Stimulated activated CD8-positive, alpha-beta memory T cell treated with anti-CD3 and anti-CD28 coated beads, Interleukin-12 subunit alpha, Interleukin-12 subunit beta, amount 100 ng/mL, for 4 hours (primary cell): ENCODE results near the gene KLRG1.
A peak's percentile ranks its signal among the peaks of the same experiment; 100 is the strongest.

Experiments used
- DNase-seq: peaks from one replicate; pipeline ENCODE4 v3.0.0-alpha.2; 2020; ENCODE audit warnings: low read depth

KLRG1 gene

DNA sequence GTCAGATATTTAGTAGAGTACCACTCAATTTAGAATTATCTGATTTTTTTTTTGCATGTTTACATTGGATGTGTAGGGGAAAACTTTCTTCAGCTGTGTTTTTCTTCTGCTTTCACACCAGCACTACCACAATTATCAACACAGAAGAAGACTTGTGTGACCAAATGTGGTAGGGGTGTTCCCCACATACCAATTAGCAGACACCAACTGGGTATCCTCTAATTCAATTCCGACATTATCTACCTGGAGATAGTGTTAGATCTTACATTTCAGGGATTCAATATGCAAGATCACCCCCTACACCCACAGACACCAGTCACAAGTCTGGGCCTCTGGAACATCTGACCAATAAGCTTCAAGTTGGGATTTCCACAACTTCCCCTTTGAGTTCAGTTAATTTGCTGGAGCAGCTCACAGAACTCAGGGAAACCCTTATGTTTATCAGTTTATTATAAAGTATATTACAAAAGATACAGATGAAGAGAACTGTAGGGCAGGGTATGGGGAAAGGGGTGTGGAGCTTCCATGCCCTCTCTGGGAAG lies 4.1 kb upstream of the KLRG1 start:
- DNase-seq = no peak

DNA sequence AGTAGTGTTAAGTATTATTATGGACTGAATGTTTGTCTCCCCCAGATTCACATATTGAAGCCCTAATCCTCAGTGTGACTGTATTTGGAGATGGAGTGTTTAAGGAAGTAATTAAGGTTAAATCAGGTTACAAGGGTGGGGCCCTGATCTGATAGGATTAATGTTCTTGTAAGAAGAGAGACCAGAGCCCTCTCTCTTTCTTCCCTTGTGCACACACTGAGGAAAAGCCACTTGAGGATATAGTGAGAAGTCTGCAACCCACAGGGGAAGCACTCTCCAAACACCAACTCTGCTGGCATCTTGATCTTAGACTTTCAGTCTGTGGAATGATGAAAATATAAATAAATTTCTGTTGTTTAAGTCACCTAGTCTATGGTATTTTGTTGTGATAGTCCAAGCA lies 2.2 kb upstream of the KLRG1 start:
- no peak for DNase-seq

DNA sequence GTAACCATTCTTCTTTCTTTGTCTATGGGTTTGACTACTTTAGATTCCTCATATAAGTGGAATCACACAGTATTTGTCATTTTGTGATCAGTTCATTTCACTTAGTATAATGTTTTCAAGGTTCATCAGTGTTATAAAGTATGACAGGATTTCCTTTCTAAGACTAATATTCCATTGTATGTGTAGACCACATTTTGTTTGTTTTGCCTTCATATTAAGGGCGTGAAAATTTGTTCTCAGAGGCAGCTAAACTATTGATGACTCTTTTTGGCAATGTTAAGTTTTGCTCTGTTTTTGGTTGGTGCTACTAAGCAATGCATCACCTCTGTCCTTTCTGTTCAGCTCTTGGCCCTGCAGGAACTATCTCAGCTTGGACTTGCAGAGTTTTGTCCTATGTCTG lies 1.7 kb upstream of the KLRG1 start:
- DNase-seq = no peak

DNA sequence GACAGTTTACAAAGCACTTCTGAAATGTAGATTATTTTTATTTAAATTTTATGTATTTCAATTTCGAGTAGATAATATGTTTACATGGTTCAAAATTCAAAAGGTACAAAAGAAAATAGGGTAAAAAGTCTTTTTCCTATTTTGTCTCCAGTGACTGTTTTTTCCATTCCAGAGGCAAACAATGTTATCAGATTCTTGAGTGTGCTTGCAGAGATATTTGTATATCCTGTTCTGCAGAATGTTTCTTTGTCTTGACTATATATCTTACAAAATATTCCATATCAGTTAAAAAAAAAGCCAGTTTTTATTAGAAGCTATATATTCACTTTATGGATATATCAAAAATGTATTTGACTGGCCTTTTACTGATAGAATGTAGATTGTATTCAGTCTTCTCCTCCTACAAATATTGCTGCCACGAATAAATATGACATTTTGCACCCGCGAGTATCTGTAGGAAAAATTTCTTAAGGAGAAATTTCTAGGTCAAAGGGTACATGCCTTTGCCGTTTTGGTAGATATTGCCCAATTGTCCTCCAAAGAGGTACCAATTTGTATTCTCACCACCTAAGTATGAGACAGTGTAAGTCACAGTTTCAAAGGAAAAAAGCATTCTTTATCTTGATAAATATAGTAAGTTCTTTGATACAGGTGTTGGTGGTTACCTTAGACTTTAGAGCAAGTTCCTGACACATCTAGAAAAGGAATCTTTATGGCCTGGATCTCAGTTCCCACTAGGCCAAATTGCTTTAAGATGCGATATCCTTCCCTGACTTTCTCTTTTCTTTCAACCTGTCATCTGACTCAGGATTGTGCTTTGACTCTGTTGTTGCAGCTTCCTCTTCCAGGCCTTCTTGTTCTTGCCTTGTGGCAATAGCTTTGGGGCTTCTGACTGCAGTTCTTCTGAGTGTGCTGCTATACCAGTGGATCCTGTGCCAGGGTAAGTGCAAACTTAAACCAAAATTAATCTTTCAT lies 2.3 kb downstream of the KLRG1 start:
- no peak for DNase-seq

DNA sequence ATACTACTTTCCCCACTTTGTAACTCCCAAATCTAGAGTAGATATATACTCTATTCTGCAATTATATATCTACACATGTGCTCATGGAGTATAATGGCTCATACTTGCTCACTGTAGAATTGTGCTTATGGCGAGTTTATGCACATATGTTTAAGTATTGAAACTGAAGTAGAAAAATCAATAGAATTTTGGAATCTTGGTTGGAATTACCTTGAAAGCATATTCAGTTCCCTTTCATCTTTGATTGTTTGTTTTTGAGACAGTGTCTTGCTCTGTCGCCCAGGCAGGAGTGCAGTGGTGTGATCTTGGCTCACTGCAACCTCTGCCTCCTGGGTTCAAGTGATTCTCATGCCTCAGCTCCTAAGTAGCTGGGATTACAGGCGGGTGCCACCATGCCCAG lies 4.5 kb downstream of the KLRG1 start:
- DNase-seq = no peak

DNA sequence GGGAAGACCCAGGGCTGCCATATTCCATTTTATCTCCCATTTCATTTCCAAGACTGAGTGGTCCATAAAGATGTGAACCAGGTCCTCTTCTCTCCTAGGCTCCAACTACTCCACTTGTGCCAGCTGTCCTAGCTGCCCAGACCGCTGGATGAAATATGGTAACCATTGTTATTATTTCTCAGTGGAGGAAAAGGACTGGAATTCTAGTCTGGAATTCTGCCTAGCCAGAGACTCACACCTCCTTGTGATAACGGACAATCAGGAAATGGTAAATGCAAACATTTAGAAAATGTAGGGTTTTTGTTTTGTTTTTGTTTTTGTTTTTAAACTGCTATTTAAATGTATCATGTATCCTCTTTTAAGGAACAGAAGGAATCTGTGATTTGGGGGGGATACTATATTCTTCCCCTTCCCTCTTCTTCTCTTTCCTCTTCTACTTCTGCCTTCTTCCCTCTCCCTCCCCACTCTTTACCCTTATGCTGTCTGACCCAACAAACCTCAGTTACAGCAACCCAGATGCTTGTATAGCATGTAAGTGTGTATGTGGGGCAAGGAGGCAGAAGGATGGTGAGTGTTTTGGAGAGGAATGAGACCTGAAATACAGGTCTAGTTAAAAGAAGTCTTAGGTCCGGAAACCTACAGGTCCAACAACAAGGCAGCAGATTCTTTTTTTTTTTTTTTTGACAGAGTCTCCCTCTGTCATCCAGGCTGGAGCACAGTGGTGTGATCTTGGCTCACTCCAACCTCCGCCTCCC lies 5.9 kb downstream of the KLRG1 start:
- DNase-seq = no peak

DNA sequence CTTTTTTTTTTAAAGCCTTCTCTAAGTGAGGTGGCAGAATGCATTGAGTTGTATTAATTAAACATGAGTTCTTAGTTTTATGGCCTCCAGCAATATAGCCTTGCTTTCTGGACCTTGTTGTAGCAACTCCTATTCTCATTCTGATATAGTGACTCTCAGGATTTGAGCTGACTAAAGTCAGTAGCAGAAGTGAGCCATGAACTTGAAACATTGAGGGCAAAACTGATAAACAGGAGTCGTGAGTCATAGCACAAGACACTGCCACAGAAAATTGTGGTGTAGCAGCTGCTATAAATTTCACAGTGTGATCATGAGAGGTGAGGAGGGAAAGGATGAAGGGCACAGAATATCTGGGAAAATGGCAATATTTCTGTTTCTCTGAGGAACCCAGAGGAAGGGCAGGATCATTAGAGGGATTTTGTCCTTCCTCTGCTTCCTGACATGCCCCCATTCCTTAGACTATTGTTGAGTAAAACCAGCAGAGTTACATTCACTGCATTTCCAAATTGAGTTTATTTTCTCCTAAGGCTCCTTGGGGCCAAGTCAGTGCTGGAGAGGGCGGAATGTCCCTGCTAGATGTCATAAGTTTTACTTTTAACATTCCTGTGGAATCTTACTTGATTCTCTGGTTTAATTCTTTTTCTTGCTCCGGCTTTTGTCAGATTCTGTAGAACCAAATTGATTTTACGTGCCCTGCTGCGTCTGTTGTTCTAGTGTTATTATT lies 7.5 kb downstream of the KLRG1 start:
- DNase-seq = no peak

DNA sequence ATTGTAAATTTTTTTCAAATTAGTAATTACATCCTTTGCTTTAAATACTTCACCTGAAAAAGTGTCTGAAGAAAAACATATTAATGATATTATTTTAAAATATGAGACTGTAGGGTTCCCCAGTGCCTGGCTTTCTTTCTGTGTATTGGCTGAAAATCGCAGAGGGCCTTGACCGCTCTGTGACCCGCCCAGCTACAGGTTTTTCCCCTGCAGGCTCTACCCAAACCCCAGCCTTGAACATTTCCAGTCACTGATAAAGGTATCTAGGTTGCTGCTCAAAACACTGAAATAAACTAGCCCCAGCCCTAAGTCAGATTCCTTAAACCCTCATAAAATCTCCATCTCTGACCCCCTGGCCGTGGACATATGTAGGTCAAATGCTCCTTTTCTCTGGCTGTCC lies 11.9 kb downstream of the KLRG1 start:
- DNase-seq = no peak

DNA sequence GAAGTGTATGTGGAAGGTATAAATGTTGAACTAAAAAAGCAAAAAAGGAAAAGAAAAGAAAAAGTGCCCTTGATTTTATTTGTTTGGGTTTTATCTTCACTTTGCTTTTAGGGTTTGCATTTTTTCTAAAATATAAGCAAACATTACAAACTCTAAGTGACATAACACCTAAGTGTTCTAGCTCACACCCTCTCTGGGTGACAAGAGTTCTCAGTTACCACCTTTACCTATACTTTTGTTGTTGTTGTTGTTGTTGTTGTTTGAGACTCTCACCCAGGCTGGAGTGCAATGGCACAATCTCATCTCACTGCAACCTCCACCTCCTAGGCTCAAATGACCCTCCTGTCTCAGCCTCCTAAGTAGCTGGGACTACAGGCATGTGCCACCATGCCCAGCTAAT lies 13.0 kb downstream of the KLRG1 start:
- no peak for DNase-seq

DNA sequence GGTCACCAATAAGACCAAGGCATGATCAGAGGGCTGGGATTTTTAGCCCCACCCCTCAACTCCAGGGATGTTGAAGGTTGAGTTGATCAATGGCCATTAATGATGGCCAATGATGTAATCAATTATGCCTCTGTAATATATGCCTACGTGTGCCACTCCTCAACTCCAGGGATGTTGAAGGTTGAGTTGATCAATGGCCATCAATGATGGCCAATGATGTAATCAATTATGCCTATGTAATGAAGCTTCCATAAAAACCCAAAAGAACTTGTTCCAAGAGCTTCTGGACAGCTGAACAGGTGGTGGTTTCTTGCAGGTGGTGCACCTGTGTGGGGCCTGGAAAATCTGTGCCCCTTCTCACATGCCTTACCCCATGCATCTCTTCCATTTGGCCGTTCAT lies 33.2 kb downstream of the KLRG1 start:
- no peak for DNase-seq

DNA sequence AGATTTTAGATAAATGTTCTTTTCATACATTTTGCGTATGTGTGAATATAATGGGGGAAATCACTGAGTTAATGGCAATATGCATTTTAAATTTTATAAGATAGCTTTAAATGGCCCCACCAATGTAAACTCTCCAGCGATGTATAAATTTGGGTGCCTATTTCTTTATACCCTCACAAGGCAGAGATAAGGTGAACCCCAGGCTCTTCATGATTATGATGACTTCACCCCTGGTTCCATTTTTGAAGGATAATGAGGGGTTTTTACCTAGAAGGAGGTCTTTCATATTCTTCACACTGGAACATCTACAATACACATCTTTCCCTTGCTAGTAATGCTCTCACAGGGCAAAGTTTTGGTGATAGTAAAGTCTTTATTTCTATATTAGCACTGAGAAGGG lies 35.2 kb downstream of the KLRG1 start:
- DNase-seq = no peak

DNA sequence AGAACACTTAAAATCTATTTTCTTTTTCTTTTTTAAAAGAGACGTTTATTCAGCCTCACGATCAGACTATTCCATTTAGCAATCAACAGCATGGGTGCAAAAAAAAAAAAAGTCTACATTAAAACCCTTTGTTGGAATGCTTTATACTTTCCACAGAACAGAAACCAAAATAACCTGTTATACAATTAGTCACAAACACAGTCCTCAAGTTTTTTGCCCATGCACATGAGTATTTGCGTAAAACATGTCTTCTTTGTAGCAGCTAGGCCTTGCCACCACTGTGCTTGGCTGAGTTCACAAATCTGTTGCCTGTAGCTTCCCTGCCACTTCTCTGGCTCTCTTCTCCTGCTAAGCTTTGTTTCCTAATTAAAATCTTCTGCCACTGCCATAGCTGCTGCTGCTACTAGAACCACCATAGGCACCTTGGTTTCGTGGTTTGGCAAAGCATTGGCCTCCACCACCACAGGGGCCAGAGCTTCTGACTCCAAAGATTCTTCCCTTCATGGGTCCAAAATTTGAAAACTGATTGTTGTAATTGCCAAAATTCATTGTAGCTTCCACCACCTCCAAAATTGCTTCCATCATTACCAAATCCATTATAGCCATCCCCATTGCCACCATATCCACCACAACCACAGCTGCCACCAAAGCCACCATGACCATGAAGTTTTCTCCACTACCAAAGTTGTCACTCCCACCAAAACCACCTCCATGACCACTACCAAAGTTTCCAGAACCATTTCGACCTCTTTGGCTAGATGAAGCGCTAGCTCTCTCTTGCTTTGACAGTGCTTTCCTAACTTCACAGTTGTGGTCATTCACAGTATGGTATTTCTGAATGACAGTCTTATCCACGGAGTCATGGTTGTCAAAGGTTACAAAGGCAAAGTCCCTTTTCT lies 38.1 kb downstream of the KLRG1 start:
- DNase-seq = peak; percentile 4

DNA sequence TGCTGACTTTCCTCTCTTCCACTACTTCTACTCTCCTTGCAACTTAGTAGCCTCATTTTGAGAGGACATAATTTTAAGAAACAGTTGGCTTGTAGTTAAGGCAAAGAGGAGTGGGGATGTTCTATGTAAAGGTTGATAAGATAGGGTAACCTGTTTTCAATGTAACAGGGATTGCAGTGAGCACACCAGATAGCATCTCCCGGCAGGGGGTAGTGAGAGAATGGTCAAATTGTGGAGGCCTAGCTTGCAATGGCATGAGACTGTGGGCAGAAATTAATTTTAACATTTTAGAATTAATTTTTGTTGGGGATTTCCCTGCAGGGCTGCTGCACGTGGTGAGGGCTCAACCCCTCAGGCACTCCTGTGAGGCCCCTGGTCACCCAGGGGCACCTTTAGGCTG lies 41.4 kb downstream of the KLRG1 start:
- DNase-seq = no peak

DNA sequence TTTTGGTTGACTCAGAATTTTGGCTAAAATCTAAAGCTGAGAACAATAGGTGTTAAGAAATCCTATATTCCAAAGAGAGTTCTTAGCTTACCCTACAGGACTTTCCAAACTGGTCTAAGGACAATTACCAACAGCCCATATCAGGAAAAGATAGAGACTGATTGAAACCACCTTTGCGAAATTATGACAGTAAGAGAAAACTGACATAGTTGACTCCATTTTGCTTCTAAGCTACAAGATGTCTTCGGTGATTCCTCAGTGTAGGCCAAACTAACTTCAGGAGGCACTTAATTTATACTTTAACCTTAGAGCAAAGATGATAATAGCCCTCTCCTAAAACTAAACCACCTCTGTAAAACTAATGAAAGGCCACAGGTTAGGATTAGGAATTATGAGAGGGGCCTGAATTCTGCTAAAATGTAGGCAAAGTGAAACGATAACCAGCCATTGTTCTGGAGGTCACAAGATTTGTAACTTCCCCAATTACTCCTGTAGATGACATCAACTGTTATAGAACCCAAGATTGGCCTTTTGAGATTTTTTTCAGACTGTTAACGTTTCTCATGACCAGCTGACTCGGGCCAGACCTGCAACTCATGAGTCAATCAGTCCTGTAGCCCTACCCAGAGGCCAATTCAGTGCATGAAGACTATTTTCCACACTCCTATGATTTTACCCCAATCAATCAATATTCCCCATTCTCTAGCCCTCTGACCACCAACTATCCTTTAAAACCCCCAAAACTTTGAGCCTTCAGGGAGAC lies 43.0 kb downstream of the KLRG1 start:
- no peak for DNase-seq

DNA sequence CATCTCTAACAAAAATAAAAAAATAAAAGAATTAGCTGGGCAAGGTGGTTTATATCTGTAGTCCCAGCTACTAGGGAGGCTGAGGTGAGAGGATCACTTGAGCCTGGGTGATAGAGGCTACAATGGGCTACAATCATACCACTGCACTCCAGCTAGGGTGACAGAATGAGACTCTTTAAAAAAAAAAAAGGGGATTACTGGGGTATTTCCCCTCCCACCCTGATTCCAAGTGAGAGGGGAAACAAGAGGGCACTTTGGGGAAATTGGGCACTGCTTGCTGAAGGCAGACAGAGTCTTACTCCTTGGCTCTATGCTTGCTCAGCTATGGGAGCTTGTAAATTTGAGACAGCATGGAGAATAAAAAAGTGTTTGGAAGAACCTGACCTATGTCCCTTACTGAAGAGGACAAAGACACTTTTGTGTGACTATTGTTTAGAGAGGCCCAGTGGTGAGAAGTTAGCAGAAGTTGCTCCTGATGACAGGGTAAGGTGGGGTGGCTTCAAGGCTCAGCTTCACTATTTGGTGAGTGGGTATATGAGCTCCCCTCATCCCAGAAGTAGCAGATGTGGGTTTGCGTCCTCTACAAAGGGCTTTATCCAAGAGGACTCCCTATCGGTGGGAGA lies 44.0 kb downstream of the KLRG1 start:
- no peak for DNase-seq

DNA sequence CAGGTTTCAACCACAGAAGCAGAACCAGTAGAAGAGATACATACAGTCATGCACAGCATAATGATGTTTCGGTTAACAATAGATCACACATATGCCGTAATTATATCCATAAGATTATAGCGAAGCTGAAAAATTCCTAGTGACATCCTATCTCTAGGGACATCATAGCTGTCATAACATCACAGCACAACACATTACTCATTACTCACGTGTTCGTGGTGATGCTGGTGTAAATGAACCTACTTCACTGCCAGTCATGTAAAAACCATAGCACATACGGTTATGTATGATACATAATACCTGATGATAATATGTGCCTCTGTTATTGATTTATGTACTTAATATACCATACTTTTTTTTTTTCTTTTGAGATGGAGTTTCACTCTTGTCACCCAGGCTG lies 44.7 kb downstream of the KLRG1 start:
- no peak for DNase-seq

DNA sequence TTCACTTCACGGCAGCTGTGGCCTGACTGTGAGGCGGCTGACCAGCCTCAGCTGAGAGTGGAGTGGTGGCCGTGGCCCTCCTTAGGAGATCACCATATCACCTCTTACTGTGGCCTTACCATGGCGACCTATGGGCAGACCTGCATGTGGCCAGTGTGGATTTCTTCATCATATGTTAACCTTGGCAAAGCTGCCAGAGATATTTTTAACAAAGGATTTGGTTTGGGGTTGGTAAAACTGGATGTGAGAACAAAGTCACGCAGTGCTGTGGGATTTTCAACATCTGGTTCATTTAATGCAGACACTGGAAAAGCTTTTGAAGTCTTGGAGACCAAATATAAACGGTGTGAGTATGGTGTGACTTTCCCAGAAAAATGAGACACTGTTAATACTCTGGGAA lies 46.9 kb downstream of the KLRG1 start:
- DNase-seq = no peak

DNA sequence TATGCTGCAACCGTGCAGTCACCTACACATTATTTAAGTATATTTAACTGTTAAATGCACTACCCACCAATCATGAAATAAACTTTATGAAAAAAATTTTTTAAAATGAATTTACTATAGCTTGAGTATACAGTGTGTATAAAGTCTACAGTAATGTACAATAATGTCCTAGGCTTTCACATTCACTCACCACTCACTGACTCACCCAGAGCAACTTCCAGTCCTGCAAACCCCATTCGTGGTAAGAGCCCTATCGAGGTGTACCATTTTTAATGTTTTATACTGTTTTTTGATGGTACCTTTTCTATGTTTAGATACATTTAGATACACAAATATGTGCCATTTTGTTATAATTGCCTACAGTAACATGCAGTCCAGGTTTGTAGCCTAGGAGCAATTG lies 48.1 kb downstream of the KLRG1 start:
- DNase-seq = no peak

DNA sequence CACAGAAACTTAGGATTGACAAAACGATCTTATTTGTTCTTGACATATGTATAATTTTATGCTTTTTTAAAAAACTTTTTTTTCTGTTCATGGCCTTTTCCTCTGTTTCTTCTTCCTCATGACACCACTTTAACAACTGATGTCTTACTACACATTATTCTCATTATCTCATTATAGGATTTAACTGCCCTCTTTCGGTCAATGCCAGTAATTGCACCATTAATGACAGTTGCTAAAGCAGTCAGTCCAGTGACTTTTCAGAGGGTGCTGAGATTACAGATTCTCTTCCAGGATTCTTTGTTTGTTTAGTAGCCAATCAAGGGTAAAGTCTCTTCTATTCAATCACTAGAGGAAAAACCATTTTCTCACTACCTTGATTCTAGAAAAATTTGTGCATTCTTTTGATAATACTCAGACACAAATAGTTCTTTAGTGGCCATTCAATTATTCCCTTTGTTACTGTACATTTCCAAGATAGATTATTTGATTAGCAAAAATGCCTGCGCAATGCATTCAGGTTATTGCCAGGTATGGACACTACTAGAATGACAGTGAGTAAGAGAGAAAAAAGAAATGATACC lies 50.1 kb downstream of the KLRG1 start:
- DNase-seq = no peak
